AG09319 (cell line): ENCODE measurements around the gene GNAQ.

Experiments
- DNase-seq: peaks from one replicate; pipeline ENCODE4 v3.0.0-alpha.2; 2010; ENCODE audit warnings: low read depth; ENCODE audit errors: extremely low read depth
- CTCF ChIP-seq: IDR thresholded peaks from 2 replicates; pipeline ENCODE4 v1.5.1; 2011; ENCODE audit warnings: low read depth, mild to moderate bottlenecking, inconsistent platforms, low read length, moderate library complexity

Gene GNAQ

GRCh38 chr9:77794985-77795384 lies 236.6 kb downstream of the GNAQ start:
- no peak for DNase-seq
- TF ChIP-seq CTCF, result no peak

DNA sequence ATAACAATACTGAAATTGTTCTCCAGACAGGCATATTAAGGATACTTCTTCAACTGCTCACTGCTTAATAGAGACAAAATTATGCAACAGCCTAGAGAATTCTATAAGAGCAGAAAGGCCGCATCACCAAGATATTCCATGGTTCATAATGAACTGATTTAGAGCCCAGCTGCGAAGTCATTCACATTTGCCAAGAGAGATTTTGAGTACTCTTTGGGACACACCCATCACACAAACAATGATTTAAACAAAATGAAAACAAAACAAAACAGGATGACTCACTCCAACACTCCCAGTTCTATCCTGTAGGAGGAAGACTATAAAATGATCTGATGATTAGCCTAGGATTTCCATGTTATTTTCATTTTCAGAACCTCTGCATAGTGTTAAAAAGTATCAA lies 237.8 kb downstream of the GNAQ start:
- peak; percentile 36 for DNase-seq
- TF ChIP-seq CTCF, result peak; percentile 26

GRCh38 chr9:77789891-77790290 lies 241.7 kb downstream of the GNAQ start:
- TF ChIP-seq CTCF, result no peak

GRCh38 chr9:77785341-77785740 lies 246.3 kb downstream of the GNAQ start:
- TF ChIP-seq CTCF, result no peak
- no peak for DNase-seq

More at GRCh38 chr9:77789891-77790290, 241.7 kb downstream of the GNAQ start:
- no peak for DNase-seq

DNA sequence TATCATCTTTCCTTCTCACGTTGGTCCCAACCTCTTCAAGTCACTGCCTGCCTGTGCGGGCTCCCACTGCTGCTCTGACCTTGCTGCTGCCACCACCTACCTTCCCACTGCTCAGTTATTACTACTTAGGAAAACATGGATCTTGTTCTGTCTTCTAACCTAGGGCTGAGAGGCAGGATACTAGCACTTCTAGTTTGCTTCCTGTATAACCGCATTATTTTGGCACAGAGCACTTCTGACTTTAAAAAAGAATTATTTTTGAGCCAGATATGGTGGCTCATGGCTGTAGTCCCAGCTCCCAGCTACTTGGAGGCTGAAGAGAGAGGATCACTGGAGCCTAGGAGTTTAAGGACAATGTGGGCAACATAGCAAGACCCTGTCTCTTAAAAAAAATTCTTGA lies 248.1 kb downstream of the GNAQ start:
- DNase-seq, result no peak
- no peak for TF ChIP-seq CTCF

DNA sequence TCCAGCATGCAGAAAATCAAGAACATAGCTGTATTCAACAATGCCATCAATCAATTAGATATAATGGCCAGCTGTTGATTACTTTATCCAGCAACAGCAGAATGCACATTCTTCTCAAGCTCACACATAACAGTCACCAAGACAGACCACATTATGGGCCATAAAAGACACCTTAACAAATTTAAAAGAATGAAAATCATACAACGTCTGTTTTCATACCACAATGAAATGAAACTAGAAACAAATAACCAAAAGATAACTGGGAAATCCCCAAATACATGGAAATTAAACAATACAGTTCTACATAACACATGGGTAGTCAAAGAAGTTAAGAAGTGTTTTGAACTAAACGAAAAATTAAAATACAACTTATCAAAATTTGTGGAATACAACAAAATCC lies 252.6 kb downstream of the GNAQ start:
- no peak for TF ChIP-seq CTCF
- no peak for DNase-seq

GRCh38 chr9:77773381-77773780 lies 258.2 kb downstream of the GNAQ start:
- no peak for TF ChIP-seq CTCF
- DNase-seq, result no peak
